ENCODE data around the gene ATP6V1F. TPM values are rescaled to one million over a fixed set of nuclear protein-coding genes. Genes with fewer than 3 reads are reported as not detected.

ATP6V1F gene
- total RNA-seq, 1 donor from 2014 or later: 119 TPM

GRCh38 chr7:128868624-128869137 is 6.0 kb downstream of the ATP6V1F start:
- intact Hi-C loops (cut with DNase I): loop anchor here (10.0 kb wide), 1 partner anchor 134 kb away; the partner anchor contains the start of gene CALU

GRCh38 chr7:128869138-128869943 is 6.7 kb downstream of the ATP6V1F start:
- Histone ChIP-seq H3K27ac (peak overlapping the region; percentile 4), H3K4me3 (peak overlapping the region; percentile 49 to 70), H3K36me3 (peaks cover 0 to 19% of the 10 kb centered on the region in 2 donors), H3K4me1 (peaks cover 41% of the 10 kb centered on the region), H3K27me3 (no peaks in the 10 kb centered on the region), H3K9me3 (no peaks in the 10 kb centered on the region)
- no peak for DNase-seq (ENCODE audit: extremely low spot score in 2 of 2)
- intact Hi-C loops (cut with DNase I): loop anchor here (10.0 kb wide), 1 partner anchor 135 kb away; the partner anchor contains the start of gene CALU
- no peak for TF ChIP-seq POLR2AphosphoS5 (IDR thresholded peaks at IDR 0.05; ENCODE audit: insufficient read depth in 1 of 2, low read depth in 1 of 2)
- peak in 1 of 3 experiments; percentile 7 for TF ChIP-seq CTCF (IDR thresholded peaks at IDR 0.05)

More at GRCh38 chr7:128868624-128869137, 6.0 kb downstream of the ATP6V1F start:
- TF ChIP-seq CTCF (IDR thresholded peaks at IDR 0.05) (no peak), POLR2A (IDR thresholded peaks at IDR 0.05) (no peak), POLR2AphosphoS5 (IDR thresholded peaks at IDR 0.05; ENCODE audit: insufficient read depth in 1 of 2, low read depth in 1 of 2) (no peak)
- Histone ChIP-seq H3K27me3 (no peaks in the 10 kb centered on the region), H3K27ac (peak overlapping the region; percentile 4), H3K36me3 (peaks cover 0 to 19% of the 10 kb centered on the region in 2 donors), H3K4me3 (peak overlapping the region; percentile 49 to 70), H3K4me1 (peaks cover 48% of the 10 kb centered on the region), H3K9me3 (no peaks in the 10 kb centered on the region)
- no peak for DNase-seq (ENCODE audit: extremely low spot score in 2 of 2)

- Histone ChIP-seq H3K36me3 (peaks cover 0 to 16% of the 10 kb centered on the region in 2 donors), H3K9me3 (no peaks in the 10 kb centered on the region), H3K27ac (peak overlapping the region; percentile 4), H3K4me1 (peaks cover 36% of the 10 kb centered on the region), H3K4me3 (peak overlapping the region; percentile 49 to 70), H3K27me3 (no peaks in the 10 kb centered on the region)
- intact Hi-C loops (cut with DNase I): loop anchor here (10.0 kb wide), 2 partner anchors 135 to 255 kb away; partner anchors contain the start of gene CALU
- TF ChIP-seq CTCF (IDR thresholded peaks at IDR 0.05) (no peak), POLR2A (IDR thresholded peaks at IDR 0.05) (no peak), POLR2AphosphoS5 (IDR thresholded peaks at IDR 0.05; ENCODE audit: insufficient read depth in 1 of 2, low read depth in 1 of 2) (no peak)
- no peak for DNase-seq (ENCODE audit: extremely low spot score in 2 of 2)
These were observed 7.3 kb downstream of the ATP6V1F start for GRCh38 chr7:128869944-128870285.

- no peak for DNase-seq (ENCODE audit: extremely low spot score in 2 of 2)
- no peak overlapping the region for H3K4me3 ChIP-seq
- peaks cover 26% of the 10 kb centered on the region for H3K4me1 ChIP-seq
- intact Hi-C loops (cut with DNase I): loop anchor here (10.0 kb wide), 1 partner anchor 256 kb away; no protein-coding TSS in a partner anchor
- H3K36me3 ChIP-seq: peaks cover 0 to 5% of the 10 kb centered on the region in 2 donors
- no peak overlapping the region for H3K27ac ChIP-seq
- H3K9me3 ChIP-seq: no peaks in the 10 kb centered on the region
- TF ChIP-seq CTCF (IDR thresholded peaks at IDR 0.05): no peak
- H3K27me3 ChIP-seq: no peaks in the 10 kb centered on the region
These were observed 8.4 kb downstream of the ATP6V1F start for GRCh38 chr7:128871050-128871449.

- Histone ChIP-seq H3K9me3 (no peaks in the 10 kb centered on the region), H3K4me1 (peaks cover 22% of the 10 kb centered on the region), H3K27me3 (no peaks in the 10 kb centered on the region), H3K36me3 (no peaks in the 10 kb centered on the region), H3K27ac (no peak overlapping the region), H3K4me3 (no peak overlapping the region)
- intact Hi-C loops (cut with DNase I): loop anchor here (10.0 kb wide), 1 partner anchor 258 kb away; no protein-coding TSS in a partner anchor
- no peak for DNase-seq (ENCODE audit: extremely low spot score in 2 of 2)
- TF ChIP-seq POLR2A (IDR thresholded peaks at IDR 0.05): no peak
These were observed 9.8 kb downstream of the ATP6V1F start for GRCh38 chr7:128872394-128872824.
